ENCODE data around the gene PRKX.
A peak's percentile ranks its signal among the peaks of the same experiment; 100 is the strongest.

PRKX gene

DNA sequence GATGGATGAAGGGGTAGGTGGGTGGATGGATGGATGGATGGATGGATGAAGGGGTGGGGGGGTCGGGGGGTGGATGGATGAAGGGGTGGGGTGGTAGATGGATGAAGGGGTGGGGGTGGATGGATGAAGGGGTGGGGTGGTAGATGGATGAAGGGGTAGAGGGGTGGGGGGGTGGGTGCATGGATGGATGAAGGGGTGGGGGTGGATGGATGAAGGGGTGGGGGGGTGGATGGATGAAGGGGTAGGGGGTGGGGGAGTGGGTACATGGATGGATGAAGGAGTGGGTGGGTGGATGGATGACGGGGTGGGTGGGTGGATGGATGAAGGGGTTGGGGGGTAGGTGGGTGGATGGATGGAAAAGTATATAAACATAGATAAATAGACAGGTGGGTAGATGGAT, 74.2 kb downstream of the PRKX start:
- CTCF ChIA-PET, result no interaction called here
- Histone ChIP-seq H3K36me3 (ENCODE audit: control insufficient read depth in 2 of 2, insufficient read depth in 1 of 2, low read length in 2 of 2) (peaks cover 0 to 10% of the 10 kb centered on the region in 2 experiments; a peak in 1 of 3 replicates), H3K4me3 (ENCODE audit: low read depth, low read length) (no peak overlapping the region), H3K27ac (ENCODE audit: extremely low read depth, low read depth, low read length) (no peak overlapping the region), H3K9me3 (ENCODE audit: control insufficient read depth, insufficient read depth, low read depth, low read length) (no peaks in the 10 kb centered on the region), H3K4me1 (ENCODE audit: control insufficient read depth, insufficient read depth, low read length) (no peaks in the 10 kb centered on the region)
- POLR2A ChIA-PET, result no interaction called here
- TF ChIP-seq ZNF311 (tag by site-specific recombination; IDR thresholded peaks at IDR 0.05; ENCODE audit: borderline replicate concordance) (no peak), ZSCAN16 (tag by site-specific recombination; IDR thresholded peaks at IDR 0.05) (no peak), SCRT2 (tag by site-specific recombination; IDR thresholded peaks at IDR 0.05) (no peak), ZNF701 (tag by site-specific recombination; IDR thresholded peaks at IDR 0.05) (no peak), ZNF366 (tag by site-specific recombination; conservative IDR thresholded peaks at IDR 0.05) (no peak), KLF7 (tag by site-specific recombination; IDR thresholded peaks at IDR 0.05; ENCODE audit: borderline replicate concordance) (no peak), MYNN (tag by site-specific recombination; IDR thresholded peaks at IDR 0.05; ENCODE audit: borderline replicate concordance) (no peak), ZNF2 (tag by site-specific recombination; IDR thresholded peaks at IDR 0.05) (no peak), ZBTB20 (tag by site-specific recombination; IDR thresholded peaks at IDR 0.05) (no peak), ZNF140 (tag by site-specific recombination; IDR thresholded peaks at IDR 0.05) (no peak)
- TF ChIP-seq, protein P1, sequence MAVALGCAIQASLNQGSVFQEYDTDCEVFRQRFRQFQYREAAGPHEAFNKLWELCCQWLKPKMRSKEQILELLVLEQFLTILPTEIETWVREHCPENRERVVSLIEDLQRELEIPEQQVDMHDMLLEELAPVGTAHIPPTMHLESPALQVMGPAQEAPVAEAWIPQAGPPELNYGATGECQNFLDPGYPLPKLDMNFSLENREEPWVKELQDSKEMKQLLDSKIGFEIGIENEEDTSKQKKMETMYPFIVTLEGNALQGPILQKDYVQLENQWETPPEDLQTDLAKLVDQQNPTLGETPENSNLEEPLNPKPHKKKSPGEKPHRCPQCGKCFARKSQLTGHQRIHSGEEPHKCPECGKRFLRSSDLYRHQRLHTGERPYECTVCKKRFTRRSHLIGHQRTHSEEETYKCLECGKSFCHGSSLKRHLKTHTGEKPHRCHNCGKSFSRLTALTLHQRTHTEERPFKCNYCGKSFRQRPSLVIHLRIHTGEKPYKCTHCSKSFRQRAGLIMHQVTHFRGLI (tag by site-specific recombination; IDR thresholded peaks at IDR 0.05), result no peak

DNA sequence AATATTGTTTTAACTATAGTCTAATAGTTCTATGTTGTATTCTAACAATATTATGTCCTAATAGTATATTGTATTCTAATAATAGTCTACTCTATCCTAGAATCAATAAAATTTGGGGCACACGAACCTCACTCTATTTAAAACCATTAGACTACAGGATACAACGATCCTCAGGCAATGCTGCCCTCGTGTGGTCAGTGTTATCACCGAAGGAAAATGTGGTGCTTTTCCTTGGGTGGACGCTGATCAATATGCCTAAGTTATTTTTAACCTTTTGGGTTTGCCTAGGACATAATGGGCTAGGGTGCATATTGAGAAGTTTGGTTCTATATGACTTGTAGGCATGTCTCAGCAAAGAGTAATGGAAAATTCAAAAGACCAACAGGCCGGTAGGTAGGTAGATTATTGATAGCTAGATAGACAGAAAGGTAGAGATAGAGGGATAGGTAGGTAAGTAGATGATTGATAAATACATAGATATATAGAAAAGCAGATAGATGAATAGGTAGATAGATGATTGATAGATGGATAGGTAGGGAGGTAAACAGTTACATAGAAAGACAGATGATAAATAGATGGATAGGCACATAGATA, 75.1 kb downstream of the PRKX start:
- Histone ChIP-seq H3K4me3 (ENCODE audit: low read depth, low read length) (no peak overlapping the region), H3K36me3 (ENCODE audit: control insufficient read depth in 2 of 2, insufficient read depth in 1 of 2, low read length in 2 of 2) (peaks cover 0 to 5% of the 10 kb centered on the region in 2 experiments; a peak in 1 of 3 replicates), H3K4me1 (ENCODE audit: control insufficient read depth, insufficient read depth, low read length) (no peaks in the 10 kb centered on the region), H3K27ac (ENCODE audit: extremely low read depth, low read depth, low read length) (no peak overlapping the region), H3K9me3 (ENCODE audit: control insufficient read depth, insufficient read depth, low read depth, low read length) (no peaks in the 10 kb centered on the region)
- ChIA-PET CTCF (interaction anchor here (0.6 kb wide), 3 partner anchors 13 to 520 kb away, joined by 3 to 5 read pairs (median 4); no protein-coding TSS in a partner anchor), POLR2A (interaction anchor here (0.6 kb wide), 1 partner anchor 755 kb away, joined by 3 read pairs; no protein-coding TSS in a partner anchor)
- TF ChIP-seq ZNF654 (tag by site-specific recombination; IDR thresholded peaks at IDR 0.05; ENCODE audit: low read depth), result peak; percentile 5; the same call in 1 of the 2 replicates
- TF ChIP-seq, protein P2, sequence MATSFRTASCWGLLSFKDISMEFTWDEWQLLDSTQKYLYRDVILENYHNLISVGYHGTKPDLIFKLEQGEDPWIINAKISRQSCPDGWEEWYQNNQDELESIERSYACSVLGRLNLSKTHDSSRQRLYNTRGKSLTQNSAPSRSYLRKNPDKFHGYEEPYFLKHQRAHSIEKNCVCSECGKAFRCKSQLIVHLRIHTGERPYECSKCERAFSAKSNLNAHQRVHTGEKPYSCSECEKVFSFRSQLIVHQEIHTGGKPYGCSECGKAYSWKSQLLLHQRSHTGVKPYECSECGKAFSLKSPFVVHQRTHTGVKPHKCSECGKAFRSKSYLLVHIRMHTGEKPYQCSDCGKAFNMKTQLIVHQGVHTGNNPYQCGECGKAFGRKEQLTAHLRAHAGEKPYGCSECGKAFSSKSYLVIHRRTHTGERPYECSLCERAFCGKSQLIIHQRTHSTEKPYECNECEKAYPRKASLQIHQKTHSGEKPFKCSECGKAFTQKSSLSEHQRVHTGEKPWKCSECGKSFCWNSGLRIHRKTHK (tag by site-specific recombination; IDR thresholded peaks at IDR 0.05), result no peak

DNA sequence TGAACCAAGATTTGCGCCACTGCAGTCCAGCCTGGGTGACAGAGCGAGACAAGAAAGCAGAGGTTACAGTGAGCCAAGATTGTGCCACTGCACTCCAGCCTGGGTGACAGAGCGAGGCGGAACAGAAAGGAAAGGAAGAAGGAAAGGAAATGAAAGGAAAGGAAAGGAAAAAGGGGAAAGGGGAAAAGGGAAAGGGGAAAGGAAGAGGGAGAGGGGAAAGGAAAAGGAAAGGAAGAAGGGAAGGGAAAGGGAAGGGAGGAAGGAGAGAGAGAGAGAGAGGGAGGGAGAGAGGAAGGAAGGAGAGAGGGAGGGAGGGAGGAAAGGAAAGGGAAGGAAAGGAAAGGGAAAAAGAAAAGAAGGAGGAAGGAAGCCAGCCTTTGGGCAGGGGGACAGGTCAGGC, 76.6 kb downstream of the PRKX start:
- ChIA-PET POLR2A (no interaction called here), CTCF (no interaction called here)
- H3K36me3 ChIP-seq (ENCODE audit: control insufficient read depth in 2 of 2, insufficient read depth in 1 of 2, low read length in 2 of 2), result peaks cover 0 to 11% of the 10 kb centered on the region in 2 experiments; a peak in 1 of 3 replicates
- H3K4me1 ChIP-seq (ENCODE audit: control insufficient read depth, insufficient read depth, low read length), result no peaks in the 10 kb centered on the region
- no peak overlapping the region for H3K4me3 ChIP-seq (ENCODE audit: low read depth, low read length)
- H3K9me3 ChIP-seq (ENCODE audit: control insufficient read depth, insufficient read depth, low read depth, low read length), result no peaks in the 10 kb centered on the region
- H3K27ac ChIP-seq (ENCODE audit: extremely low read depth, low read depth, low read length), result no peak overlapping the region
- TF ChIP-seq ZNF433 (tag by site-specific recombination; IDR thresholded peaks at IDR 0.05; ENCODE audit: low read depth), result no peak
- TF ChIP-seq PRDM1 (tag by site-specific recombination; IDR thresholded peaks at IDR 0.05), result peak; percentile 99

DNA sequence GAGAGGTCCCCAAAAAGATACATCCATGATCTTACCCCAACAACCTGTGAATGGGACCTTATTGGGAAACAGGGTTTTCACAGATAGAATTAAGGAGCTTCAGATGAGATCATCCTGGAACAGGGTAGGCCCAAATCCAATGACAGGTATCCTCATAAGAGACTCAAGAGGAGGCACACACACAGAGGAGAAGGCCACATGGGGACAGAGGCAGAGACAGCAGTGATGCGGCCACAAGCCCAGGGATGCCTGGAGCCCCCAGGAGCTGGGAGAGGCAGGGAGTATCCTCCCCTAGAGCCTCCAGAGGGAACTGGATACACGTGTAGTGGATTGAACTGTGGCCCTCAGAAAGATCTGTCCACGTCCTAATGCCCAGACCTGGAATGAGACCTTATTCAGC, 82.3 kb downstream of the PRKX start:
- H3K9me3 ChIP-seq (ENCODE audit: control insufficient read depth, insufficient read depth, low read depth, low read length), result no peaks in the 10 kb centered on the region
- POLR2A ChIA-PET, result no interaction called here
- CTCF ChIA-PET, result no interaction called here
- TF ChIP-seq ZNF221 (tag by site-specific recombination; IDR thresholded peaks at IDR 0.05; ENCODE audit: borderline replicate concordance), result no peak
- TF ChIP-seq ZNF521 (tag by site-specific recombination; IDR thresholded peaks at IDR 0.05), result no peak
- TF ChIP-seq ZNF747 (tag by site-specific recombination; IDR thresholded peaks at IDR 0.05), result no peak
- no peak for TF ChIP-seq ZFP69B (tag by site-specific recombination; IDR thresholded peaks at IDR 0.05)
- peaks cover 0 to 24% of the 10 kb centered on the region in 2 experiments; a peak in 1 of 3 replicates for H3K36me3 ChIP-seq (ENCODE audit: control insufficient read depth in 2 of 2, insufficient read depth in 1 of 2, low read length in 2 of 2)
- no peak overlapping the region for H3K4me3 ChIP-seq (ENCODE audit: low read depth, low read length)
- no peak overlapping the region for H3K27ac ChIP-seq (ENCODE audit: extremely low read depth, low read depth, low read length)
- H3K4me1 ChIP-seq (ENCODE audit: control insufficient read depth, insufficient read depth, low read length), result no peaks in the 10 kb centered on the region
